Esophagus squamous epithelium (tissue), 4 donors: ENCODE results near the gene FOXO3.

ENCODE experiments used
- POLR2A ChIP-seq, 4 donors: fragments of 450-650 bp; IDR thresholded peaks; one replicate each; pipeline ENCODE4 v1.6.1; 2017; ENCODE audit warnings: antibody characterized with exemption in 4 of 4, mild to moderate bottlenecking in 4 of 4, moderate library complexity in 3 of 4
- TF ChIP-seq, protein P1 (sequence below), 6 experiments: fragments of 450-650 bp in 4 of 6; fragments of 200-600 bp in 2 of 6; sonication (generic) in 2 of 6; IDR thresholded peaks; one replicate each; pipeline ENCODE4 v1.5.1; 2016 to 2019; ENCODE audit warnings: antibody characterized with exemption in 6 of 6, mild to moderate bottlenecking in 4 of 6, moderate library complexity in 4 of 6

DNA sequence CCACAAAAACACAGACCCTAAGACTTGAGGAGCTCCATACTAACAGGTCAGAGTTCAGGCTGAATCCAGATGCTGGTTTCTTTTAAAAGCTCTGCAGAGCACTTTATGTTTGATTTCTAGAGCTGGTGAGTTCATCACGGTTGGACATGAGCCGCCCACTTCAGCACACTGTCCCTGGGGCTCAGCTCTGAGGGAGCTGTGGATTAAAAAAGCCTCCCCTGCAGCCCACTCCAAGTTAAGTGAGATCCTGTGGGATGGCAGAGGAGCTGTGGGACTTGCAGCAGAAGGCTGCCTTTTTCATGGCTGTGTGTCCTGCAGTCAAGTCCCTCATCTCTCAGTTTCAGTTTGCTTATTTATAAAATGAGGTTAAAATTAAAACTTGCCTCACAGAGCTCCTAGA, 110.5 kb downstream of the FOXO3 start:
- TF ChIP-seq, protein P1, sequence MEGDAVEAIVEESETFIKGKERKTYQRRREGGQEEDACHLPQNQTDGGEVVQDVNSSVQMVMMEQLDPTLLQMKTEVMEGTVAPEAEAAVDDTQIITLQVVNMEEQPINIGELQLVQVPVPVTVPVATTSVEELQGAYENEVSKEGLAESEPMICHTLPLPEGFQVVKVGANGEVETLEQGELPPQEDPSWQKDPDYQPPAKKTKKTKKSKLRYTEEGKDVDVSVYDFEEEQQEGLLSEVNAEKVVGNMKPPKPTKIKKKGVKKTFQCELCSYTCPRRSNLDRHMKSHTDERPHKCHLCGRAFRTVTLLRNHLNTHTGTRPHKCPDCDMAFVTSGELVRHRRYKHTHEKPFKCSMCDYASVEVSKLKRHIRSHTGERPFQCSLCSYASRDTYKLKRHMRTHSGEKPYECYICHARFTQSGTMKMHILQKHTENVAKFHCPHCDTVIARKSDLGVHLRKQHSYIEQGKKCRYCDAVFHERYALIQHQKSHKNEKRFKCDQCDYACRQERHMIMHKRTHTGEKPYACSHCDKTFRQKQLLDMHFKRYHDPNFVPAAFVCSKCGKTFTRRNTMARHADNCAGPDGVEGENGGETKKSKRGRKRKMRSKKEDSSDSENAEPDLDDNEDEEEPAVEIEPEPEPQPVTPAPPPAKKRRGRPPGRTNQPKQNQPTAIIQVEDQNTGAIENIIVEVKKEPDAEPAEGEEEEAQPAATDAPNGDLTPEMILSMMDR (IDR thresholded peaks at IDR 0.05) = no peak
- no peak for TF ChIP-seq POLR2A (IDR thresholded peaks at IDR 0.05)
